Retinal pigment epithelial cell (primary cell): Measurements from ENCODE around the gene LHPP.
"Not testable (repeated sequence)": the region's sequence is repeated elsewhere in the genome, so short reads cannot be mapped to it uniquely, and the experiment has no call there.

ENCODE experiments used
- DNase-seq: peaks from one replicate; pipeline ENCODE4 v3.0.0-alpha.2; 2010; ENCODE audit warnings: low read depth
- H3K4me3 ChIP-seq: 2 replicates; pipeline ENCODE4 v1.5.1; 2011; ENCODE audit warnings: mild to moderate bottlenecking, low read length, control low read depth, moderate library complexity
- TF ChIP-seq, protein P1 (sequence below): conservative IDR thresholded peaks from 2 replicates; pipeline ENCODE4 v1.5.1; 2011; ENCODE audit warnings: low read depth, low read length, control low read depth, inconsistent platforms

LHPP gene

GRCh38 chr10:124547647-124548168 is 86.1 kb downstream of the LHPP start:
- TF ChIP-seq, protein P1, sequence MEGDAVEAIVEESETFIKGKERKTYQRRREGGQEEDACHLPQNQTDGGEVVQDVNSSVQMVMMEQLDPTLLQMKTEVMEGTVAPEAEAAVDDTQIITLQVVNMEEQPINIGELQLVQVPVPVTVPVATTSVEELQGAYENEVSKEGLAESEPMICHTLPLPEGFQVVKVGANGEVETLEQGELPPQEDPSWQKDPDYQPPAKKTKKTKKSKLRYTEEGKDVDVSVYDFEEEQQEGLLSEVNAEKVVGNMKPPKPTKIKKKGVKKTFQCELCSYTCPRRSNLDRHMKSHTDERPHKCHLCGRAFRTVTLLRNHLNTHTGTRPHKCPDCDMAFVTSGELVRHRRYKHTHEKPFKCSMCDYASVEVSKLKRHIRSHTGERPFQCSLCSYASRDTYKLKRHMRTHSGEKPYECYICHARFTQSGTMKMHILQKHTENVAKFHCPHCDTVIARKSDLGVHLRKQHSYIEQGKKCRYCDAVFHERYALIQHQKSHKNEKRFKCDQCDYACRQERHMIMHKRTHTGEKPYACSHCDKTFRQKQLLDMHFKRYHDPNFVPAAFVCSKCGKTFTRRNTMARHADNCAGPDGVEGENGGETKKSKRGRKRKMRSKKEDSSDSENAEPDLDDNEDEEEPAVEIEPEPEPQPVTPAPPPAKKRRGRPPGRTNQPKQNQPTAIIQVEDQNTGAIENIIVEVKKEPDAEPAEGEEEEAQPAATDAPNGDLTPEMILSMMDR = no peak
- H3K4me3 ChIP-seq = no peak overlapping the region
- no peak for DNase-seq

GRCh38 chr10:124549171-124549570 is 87.5 kb downstream of the LHPP start:
- not testable (repeated sequence) for H3K4me3 ChIP-seq, DNase-seq

DNA sequence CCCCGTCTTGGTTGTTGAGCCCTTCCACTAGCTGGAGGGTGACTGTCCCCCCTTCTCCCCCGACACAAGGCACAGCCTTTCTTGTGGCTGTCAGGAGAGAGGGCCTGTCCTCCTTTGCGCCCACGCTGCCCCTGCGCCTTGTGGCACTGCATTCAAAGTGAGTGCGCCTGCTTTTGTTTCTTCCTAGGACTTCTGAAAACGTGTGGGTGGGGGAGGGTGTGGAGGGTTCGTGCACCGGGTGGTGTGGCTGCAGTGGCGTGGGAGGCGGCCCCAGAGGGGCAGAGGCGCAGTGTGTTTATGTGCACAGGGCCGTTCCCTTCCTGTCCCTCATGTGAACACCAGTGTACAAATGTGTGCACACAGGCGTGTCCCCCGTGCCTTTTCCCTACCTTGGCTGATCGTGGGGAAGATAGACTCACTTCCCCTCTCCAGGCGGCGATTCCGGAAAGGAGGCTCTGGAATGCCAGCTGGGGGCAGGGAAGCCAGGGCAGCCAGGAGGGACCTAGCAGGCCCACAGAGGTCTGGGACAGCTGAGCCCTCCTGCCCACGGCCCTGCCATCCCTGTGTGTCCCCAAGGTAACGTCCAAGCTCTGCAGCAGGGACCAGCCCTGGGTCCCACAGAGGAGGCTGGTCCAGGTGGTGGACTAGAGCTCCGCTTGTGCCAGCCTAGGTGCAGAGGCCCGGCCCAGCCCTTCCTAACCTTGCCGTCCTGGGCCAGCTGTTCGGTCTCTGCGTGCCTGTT is 88.8 kb downstream of the LHPP start:
- H3K4me3 ChIP-seq = no peak overlapping the region
- TF ChIP-seq, protein P1 = no peak
- DNase-seq = no peak

DNA sequence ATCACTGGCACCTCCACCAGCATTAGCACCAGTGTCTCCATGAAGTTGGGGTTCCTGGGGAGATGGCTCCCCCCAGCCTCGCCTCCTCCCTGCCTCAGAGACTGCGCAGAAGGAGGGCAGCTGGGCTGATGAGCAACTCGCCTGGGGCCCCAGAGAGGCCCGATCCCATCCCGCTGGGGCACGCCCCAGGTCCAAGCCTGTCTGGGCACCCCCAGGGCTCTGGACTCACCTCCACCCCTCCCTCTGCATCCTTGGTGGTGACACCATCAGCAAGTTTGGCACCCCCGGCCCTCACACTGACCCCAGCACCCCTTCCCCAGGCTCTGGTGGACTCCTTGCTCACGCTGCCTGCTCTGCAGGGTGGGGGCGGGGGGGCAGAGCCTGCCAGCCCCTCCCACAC is 89.5 kb downstream of the LHPP start:
- no peak overlapping the region for H3K4me3 ChIP-seq
- TF ChIP-seq, protein P1 = no peak
- DNase-seq = no peak

- H3K4me3 ChIP-seq = no peak overlapping the region
- TF ChIP-seq, protein P1 = no peak
- no peak for DNase-seq
These were observed 90.1 kb downstream of the LHPP start for GRCh38 chr10:124551755-124552154.

DNA sequence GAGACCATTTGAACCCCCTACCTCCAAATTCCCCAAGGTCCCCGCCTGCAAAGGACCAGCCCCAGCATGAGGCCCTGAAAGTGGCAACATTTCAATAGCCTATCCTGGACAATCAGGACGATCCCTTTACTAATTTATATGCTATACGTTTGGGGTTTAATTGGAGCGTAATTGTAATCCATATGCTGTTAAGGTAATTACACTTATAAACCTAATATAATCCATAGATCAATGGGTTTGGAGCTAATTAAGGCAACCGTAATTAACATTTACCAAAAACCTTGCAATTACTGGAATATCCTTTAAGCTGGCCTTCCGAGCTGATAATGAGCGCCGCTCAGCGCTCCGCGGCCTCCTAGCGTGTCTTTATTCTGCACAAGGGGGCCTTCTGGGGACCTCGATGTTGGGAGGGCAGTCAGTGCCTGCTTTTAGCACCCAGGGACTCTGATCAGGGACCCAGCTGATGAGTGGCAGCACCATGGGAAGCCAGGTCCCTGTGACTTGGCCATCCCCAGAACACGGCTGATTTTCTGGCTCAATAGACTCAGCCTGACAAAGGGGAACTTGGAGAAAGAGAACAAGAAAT is 91.2 kb downstream of the LHPP start:
- TF ChIP-seq, protein P1 = no peak
- no peak overlapping the region for H3K4me3 ChIP-seq
- DNase-seq = no peak

- no peak overlapping the region for H3K4me3 ChIP-seq
- no peak for DNase-seq
- TF ChIP-seq, protein P1 = no peak
These were observed 92.6 kb downstream of the LHPP start for GRCh38 chr10:124554085-124554858.
